HG03558 (cell line): ENCODE data around the gene KIF16B.

Source experiments
- ATAC-seq: cut with Tn5 transposase; IDR thresholded peaks from one replicate; pipeline ENCODE4 v1.9.1; 2021; ENCODE audit warnings: moderate number of reproducible peaks; ENCODE audit not compliant: unreplicated experiment; ENCODE audit errors: extremely low read depth

The KIF16B gene

GRCh38 chr20:16368645-16369292 lies 204.5 kb downstream of the KIF16B start:
- no peak for ATAC-seq

GRCh38 chr20:16367948-16368560 lies 205.2 kb downstream of the KIF16B start:
- no peak for ATAC-seq

GRCh38 chr20:16366529-16366928 lies 206.7 kb downstream of the KIF16B start:
- no peak for ATAC-seq

- no peak for ATAC-seq
Measured at GRCh38 chr20:16364320-16364687, 208.9 kb downstream of the KIF16B start.

- ATAC-seq, result no peak
Measured at GRCh38 chr20:16363506-16364319, 209.5 kb downstream of the KIF16B start.

GRCh38 chr20:16362642-16363041 lies 210.6 kb downstream of the KIF16B start:
- no peak for ATAC-seq

GRCh38 chr20:16360668-16361067 lies 212.6 kb downstream of the KIF16B start:
- no peak for ATAC-seq

- no peak for ATAC-seq
Measured at GRCh38 chr20:16353417-16353781, 219.8 kb downstream of the KIF16B start.

- ATAC-seq, result no peak
Measured at GRCh38 chr20:16352751-16353416, 220.4 kb downstream of the KIF16B start.

- no peak for ATAC-seq
Measured at GRCh38 chr20:16352321-16352720, 220.9 kb downstream of the KIF16B start.

- no peak for ATAC-seq
Measured at GRCh38 chr20:16351415-16351814, 221.8 kb downstream of the KIF16B start.

- no peak for ATAC-seq
Measured at GRCh38 chr20:16350465-16350864, 222.8 kb downstream of the KIF16B start.

GRCh38 chr20:16349523-16350260 lies 223.6 kb downstream of the KIF16B start:
- no peak for ATAC-seq

- no peak for ATAC-seq
Measured at GRCh38 chr20:16346956-16347355, 226.3 kb downstream of the KIF16B start.

GRCh38 chr20:16337707-16338106 lies 235.5 kb downstream of the KIF16B start:
- ATAC-seq, result no peak

GRCh38 chr20:16327606-16328005 lies 245.6 kb downstream of the KIF16B start:
- ATAC-seq, result no peak

- no peak for ATAC-seq
Measured at GRCh38 chr20:16321291-16321690, 252.0 kb downstream of the KIF16B start.

GRCh38 chr20:16317445-16318362 lies 255.5 kb downstream of the KIF16B start:
- ATAC-seq, result no peak

GRCh38 chr20:16316513-16316912 lies 256.7 kb downstream of the KIF16B start:
- ATAC-seq, result no peak
